Lung (tissue), 12 donors: ENCODE results near the gene NEURL1B. TPM values are rescaled to one million over a fixed set of nuclear protein-coding genes. Genes with fewer than 3 reads are reported as not detected.

ENCODE experiments used
- ATAC-seq: fragments of 200-7000 bp; cut with Tn5 transposase; one replicate; pipeline ENCODE4 v1.9.1; 2020; ENCODE audit warnings: moderate number of reproducible peaks; ENCODE audit not compliant: insufficient read depth, low FRiP score
- DNase-seq, 3 donors: peaks; one replicate each; pipeline ENCODE4 v3.0.0-alpha.2; 2013 to 2017
- H3K27ac ChIP-seq, 2 donors: one replicate each; pipeline ENCODE4 v1.5.1; 2013; ENCODE audit warnings: mild to moderate bottlenecking in 2 of 2, moderate library complexity in 2 of 2, control low read depth in 1 of 2, inconsistent platforms in 1 of 2, low read depth in 1 of 2, low read length in 1 of 2
- H3K27me3 ChIP-seq, 3 donors: one replicate each; pipeline ENCODE4 v1.5.1; 2013; ENCODE audit warnings: low read length in 2 of 3; ENCODE audit not compliant: control insufficient read depth in 3 of 3, insufficient read depth in 3 of 3
- H3K36me3 ChIP-seq, 4 donors: one replicate each; pipeline ENCODE4 v1.5.1; 2013; ENCODE audit warnings: low read length in 4 of 4, mild to moderate bottlenecking in 1 of 4, moderate library complexity in 1 of 4; ENCODE audit not compliant: control insufficient read depth in 4 of 4, insufficient read depth in 4 of 4
- H3K4me1 ChIP-seq, 5 donors: one replicate each; pipeline ENCODE4 v1.5.1; 2013; ENCODE audit warnings: low read length in 5 of 5, mild to moderate bottlenecking in 2 of 5, moderate library complexity in 1 of 5; ENCODE audit not compliant: control insufficient read depth in 5 of 5, insufficient read depth in 5 of 5
- H3K4me3 ChIP-seq: one replicate; pipeline ENCODE4 v1.5.1; 2013; ENCODE audit warnings: mild to moderate bottlenecking, control low read depth, moderate library complexity
- H3K9ac ChIP-seq, 2 donors: one replicate each; pipeline ENCODE4 v1.5.1; 2013; ENCODE audit warnings: low read length in 2 of 2, control low read depth in 1 of 2; ENCODE audit not compliant: insufficient read depth in 1 of 2
- H3K9me3 ChIP-seq, 4 donors: one replicate each; pipeline ENCODE4 v1.5.1; 2013; ENCODE audit warnings: low read length in 3 of 4, mild to moderate bottlenecking in 1 of 4, moderate library complexity in 1 of 4; ENCODE audit not compliant: control insufficient read depth in 4 of 4, insufficient read depth in 3 of 4
- CTCF ChIP-seq: IDR thresholded peaks from 2 replicates; pipeline ENCODE4 v1.5.1; 2012; ENCODE audit warnings: mild to moderate bottlenecking; ENCODE audit errors: control extremely low read depth, extremely low read depth
- WGBS, 2 donors: extraction: QIAGEN DNeasy Blood & Tissue Kit; methylation state at CpG; one replicate each; pipeline ENCODE4 v1.1.7; 2013; 5-methylcytosine and 5-hydroxymethylcytosine counted together
- polyA plus RNA-seq, 2 donors: library from polyadenylated mRNA; stranded (reverse); fragments of 200-250 nt; gene quantifications; one replicate each; pipeline ENCODE4 v1.2.1, GENCODE V29; 2013
- total RNA-seq, 2 donors: library from RNA; depleted of rRNA in 1 of 2; stranded (reverse); fragments of >200 nt in 1 of 2; gene quantifications; one replicate each; pipeline ENCODE4 v1.2.1, GENCODE V29; 2014 to 2021
- donor health status: control.
- donor health status: control.
- donor health status: Bipolar disorder and iron deficiency.
- donor health status: healthy.
- donor health status: DM: yes; HTN: yes; CAD: no.

Gene NEURL1B
- total and polyA plus RNA-seq, 4 donors, result 5.1 to 26.4 (median 11.8) TPM

GRCh38 chr5:172730981-172731679 lies 90.1 kb downstream of the NEURL1B start:
- DNase-seq, result no peak
- ATAC-seq, result no peak
- no peak overlapping the region for H3K9ac ChIP-seq
- TF ChIP-seq CTCF, result no peak
- H3K36me3 ChIP-seq, result no peaks in the 10 kb centered on the region
- peaks cover 8 to 21% (median 13%) of the 10 kb centered on the region in 5 donors for H3K4me1 ChIP-seq
- no peaks in the 10 kb centered on the region for H3K27me3 ChIP-seq
- H3K9me3 ChIP-seq, result no peaks in the 10 kb centered on the region
- WGBS, 2 donors, result 82 to 87% methylated on average over 16 of the region's 16 CpGs
- H3K27ac ChIP-seq, result no peak overlapping the region
- no peak overlapping the region for H3K4me3 ChIP-seq

GRCh38 chr5:172731680-172732074 lies 90.6 kb downstream of the NEURL1B start:
- Histone ChIP-seq H3K4me1 (peaks cover 8 to 24% (median 15%) of the 10 kb centered on the region in 5 donors), H3K4me3 (no peak overlapping the region), H3K27me3 (no peaks in the 10 kb centered on the region), H3K27ac (no peak overlapping the region), H3K9ac (no peak overlapping the region), H3K9me3 (no peaks in the 10 kb centered on the region), H3K36me3 (no peaks in the 10 kb centered on the region)
- TF ChIP-seq CTCF, result no peak
- DNase-seq (no peak), ATAC-seq (no peak)
- 84 to 92% methylated on average over 9 of the region's 9 CpGs for WGBS, 2 donors

- no peaks in the 10 kb centered on the region for H3K36me3 ChIP-seq
- no peak overlapping the region for H3K9ac ChIP-seq
- 89 to 94% methylated on average over 14 of the region's 14 CpGs for WGBS, 2 donors
- H3K4me1 ChIP-seq, result peaks cover 8 to 24% (median 16%) of the 10 kb centered on the region in 5 donors
- DNase-seq (no peak), ATAC-seq (no peak)
- no peak for TF ChIP-seq CTCF
- H3K27me3 ChIP-seq, result no peaks in the 10 kb centered on the region
- H3K27ac ChIP-seq, result peak overlapping the region; percentile 88 to 97
- H3K4me3 ChIP-seq, result no peak overlapping the region
- no peaks in the 10 kb centered on the region for H3K9me3 ChIP-seq
These were observed 91.3 kb downstream of the NEURL1B start for GRCh38 chr5:172732201-172732865.
